Neural cell (in vitro differentiated cells): ENCODE measurements around the gene FITM2. TPM values are rescaled to one million over a fixed set of nuclear protein-coding genes. Genes with fewer than 3 reads are reported as not detected.

Experiments
- H2AFZ ChIP-seq: fragments of 200-600, 300-800 bp; sonication (generic), shearing (Covaris generic); 2 replicates; pipeline ENCODE4 v1.6.0; 2014; ENCODE audit warnings: low read depth, mild to moderate bottlenecking, antibody characterized with exemption, low read length, moderate library complexity
- H3F3A ChIP-seq: fragments of 200-600 bp; shearing (Covaris generic); 2 replicates; pipeline ENCODE4 v1.6.1; 2016; ENCODE audit warnings: mild to moderate bottlenecking, moderate library complexity, mixed read lengths, antibody characterized with exemption, low read length; ENCODE audit not compliant: insufficient read depth, poor library complexity, severe bottlenecking
- H3K27ac ChIP-seq: fragments of 200-600, 300-800 bp; sonication (generic), shearing (Covaris generic); 2 replicates; pipeline ENCODE4 v1.5.1; 2014; ENCODE audit warnings: mild to moderate bottlenecking, low read length, moderate library complexity
- H3K27me3 ChIP-seq: fragments of 300-800, 200-600 bp; sonication (generic), shearing (Covaris generic); 2 replicates; pipeline ENCODE4 v1.6.0; 2014; ENCODE audit warnings: mild to moderate bottlenecking, low read depth, low read length, moderate library complexity; ENCODE audit not compliant: insufficient read depth
- H3K36me3 ChIP-seq: fragments of 300-800, 200-600 bp; sonication (generic), shearing (Covaris generic); 2 replicates; pipeline ENCODE4 v1.5.1; 2014; ENCODE audit warnings: mild to moderate bottlenecking, antibody characterized with exemption, low read length, moderate library complexity; ENCODE audit not compliant: insufficient read depth
- H3K4me2 ChIP-seq: fragments of 300-800, 200-600 bp; sonication (generic), shearing (Covaris generic); 2 replicates; pipeline ENCODE4 v1.6.0; 2014; ENCODE audit warnings: mild to moderate bottlenecking, low read length
- H3K4me3 ChIP-seq: fragments of 300-800, 200-600 bp; sonication (generic), shearing (Covaris generic); 2 replicates; pipeline ENCODE4 v1.5.1; 2014; ENCODE audit warnings: mild to moderate bottlenecking, low read length, moderate library complexity
- H3K79me2 ChIP-seq: fragments of 200-600 bp; shearing (Covaris generic); replicated peaks from 2 replicates; pipeline ENCODE4 v1.6.0; 2014; ENCODE audit warnings: mild to moderate bottlenecking, low read length, moderate library complexity; ENCODE audit not compliant: insufficient read depth
- H3K9ac ChIP-seq: fragments of 300-800, 200-600 bp; sonication (generic), shearing (Covaris generic); 2 replicates; pipeline ENCODE4 v1.6.1; 2016; ENCODE audit warnings: mild to moderate bottlenecking, low read length, mixed read lengths
- H3K9me2 ChIP-seq: fragments of 200-600 bp; shearing (Covaris generic); 2 replicates; pipeline ENCODE4 v1.6.1; 2016; ENCODE audit warnings: mild to moderate bottlenecking, low read length, mixed read lengths; ENCODE audit not compliant: insufficient read depth
- H3K9me3 ChIP-seq: fragments of 200-600, 300-800 bp; sonication (generic), shearing (Covaris generic); 2 replicates; pipeline ENCODE4 v1.6.1; 2016; ENCODE audit warnings: mild to moderate bottlenecking, mixed run types, low read length, moderate library complexity, mixed read lengths
- H4K20me1 ChIP-seq: fragments of 200-600 bp; shearing (Covaris generic); 2 replicates; pipeline ENCODE4 v1.6.1; 2016; ENCODE audit warnings: mild to moderate bottlenecking, mixed run types; ENCODE audit not compliant: insufficient read depth
- EP300 ChIP-seq: fragments of 450-650 bp; conservative IDR thresholded peaks from 2 replicates; pipeline ENCODE4 v1.6.1; 2014; ENCODE audit warnings: antibody characterized with exemption, mild to moderate bottlenecking, moderate library complexity; ENCODE audit not compliant: poor library complexity, severe bottlenecking
- EZH2 ChIP-seq: fragments of 200-600, 300-800 bp; shearing (Covaris generic), sonication (generic); IDR thresholded peaks from 2 replicates; pipeline ENCODE4 v1.6.1; 2014; ENCODE audit warnings: antibody characterized with exemption, low read length, borderline replicate concordance, mild to moderate bottlenecking; ENCODE audit not compliant: insufficient read depth, poor library complexity, severe bottlenecking
- MXI1 ChIP-seq: fragments of 450-650 bp; conservative IDR thresholded peaks from 2 replicates; pipeline ENCODE4 v1.6.1; 2014; ENCODE audit warnings: antibody characterized with exemption, mild to moderate bottlenecking; ENCODE audit not compliant: poor library complexity, severe bottlenecking
- POLR2AphosphoS5 ChIP-seq: IDR thresholded peaks from 2 replicates; pipeline ENCODE4 v1.6.1; 2012
- RAD21 ChIP-seq: fragments of 450-650 bp; conservative IDR thresholded peaks from 2 replicates; pipeline ENCODE4 v1.6.1; 2014; ENCODE audit warnings: antibody characterized with exemption, mild to moderate bottlenecking, moderate library complexity
- SMC3 ChIP-seq: fragments of 450-650 bp; conservative IDR thresholded peaks from 2 replicates; pipeline ENCODE4 v1.6.1; 2014; ENCODE audit warnings: antibody characterized with exemption, mild to moderate bottlenecking, moderate library complexity; ENCODE audit not compliant: poor library complexity
- TAF1 ChIP-seq: IDR thresholded peaks from 2 replicates; pipeline ENCODE4 v1.6.1; 2012; ENCODE audit warnings: low read depth
- polyA plus RNA-seq: library from polyadenylated mRNA; depleted of rRNA; stranded (reverse); fragments of >200 nt; gene quantifications from 2 replicates; pipeline ENCODE4 v1.2.3, GENCODE V29; 2014
- TF ChIP-seq, protein P1 (sequence below): fragments of 450-650 bp; IDR thresholded peaks from 2 replicates; pipeline ENCODE4 v1.5.1; 2014; ENCODE audit warnings: antibody characterized with exemption, mild to moderate bottlenecking, moderate library complexity; ENCODE audit not compliant: poor library complexity, severe bottlenecking
- TF ChIP-seq, protein P2 (sequence below): IDR thresholded peaks from 2 replicates; pipeline ENCODE4 v1.6.1; 2012; ENCODE audit warnings: borderline replicate concordance

FITM2 gene
- polyA plus RNA-seq, 1 donor from 2014 or later: 5.5 TPM

DNA sequence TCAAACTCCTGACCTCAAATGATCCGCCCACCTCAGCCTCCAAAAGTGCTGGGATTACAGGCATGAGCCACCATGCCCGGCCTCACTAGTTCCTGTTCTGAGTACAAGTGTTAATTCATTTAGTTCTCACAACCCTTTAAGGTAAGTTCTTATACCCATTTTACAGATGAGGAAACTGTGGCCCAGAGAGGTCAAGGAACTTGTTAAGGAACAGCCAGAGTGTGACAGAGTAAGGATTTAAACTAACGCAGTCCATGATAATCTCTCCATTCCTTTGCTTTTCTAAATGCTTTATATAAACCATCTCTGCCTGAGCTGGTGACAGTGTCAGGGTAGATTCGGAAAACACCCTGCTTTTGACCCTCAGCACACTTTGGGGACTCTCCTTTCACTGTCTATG lies 13.3 kb downstream of the FITM2 start:
- TF ChIP-seq SMC3 (no peak), RAD21 (no peak), EP300 (no peak), POLR2AphosphoS5 (no peak), MXI1 (no peak), TAF1 (no peak), EZH2 (no peak)
- TF ChIP-seq, protein P1, sequence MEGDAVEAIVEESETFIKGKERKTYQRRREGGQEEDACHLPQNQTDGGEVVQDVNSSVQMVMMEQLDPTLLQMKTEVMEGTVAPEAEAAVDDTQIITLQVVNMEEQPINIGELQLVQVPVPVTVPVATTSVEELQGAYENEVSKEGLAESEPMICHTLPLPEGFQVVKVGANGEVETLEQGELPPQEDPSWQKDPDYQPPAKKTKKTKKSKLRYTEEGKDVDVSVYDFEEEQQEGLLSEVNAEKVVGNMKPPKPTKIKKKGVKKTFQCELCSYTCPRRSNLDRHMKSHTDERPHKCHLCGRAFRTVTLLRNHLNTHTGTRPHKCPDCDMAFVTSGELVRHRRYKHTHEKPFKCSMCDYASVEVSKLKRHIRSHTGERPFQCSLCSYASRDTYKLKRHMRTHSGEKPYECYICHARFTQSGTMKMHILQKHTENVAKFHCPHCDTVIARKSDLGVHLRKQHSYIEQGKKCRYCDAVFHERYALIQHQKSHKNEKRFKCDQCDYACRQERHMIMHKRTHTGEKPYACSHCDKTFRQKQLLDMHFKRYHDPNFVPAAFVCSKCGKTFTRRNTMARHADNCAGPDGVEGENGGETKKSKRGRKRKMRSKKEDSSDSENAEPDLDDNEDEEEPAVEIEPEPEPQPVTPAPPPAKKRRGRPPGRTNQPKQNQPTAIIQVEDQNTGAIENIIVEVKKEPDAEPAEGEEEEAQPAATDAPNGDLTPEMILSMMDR: no peak
- TF ChIP-seq, protein P2, sequence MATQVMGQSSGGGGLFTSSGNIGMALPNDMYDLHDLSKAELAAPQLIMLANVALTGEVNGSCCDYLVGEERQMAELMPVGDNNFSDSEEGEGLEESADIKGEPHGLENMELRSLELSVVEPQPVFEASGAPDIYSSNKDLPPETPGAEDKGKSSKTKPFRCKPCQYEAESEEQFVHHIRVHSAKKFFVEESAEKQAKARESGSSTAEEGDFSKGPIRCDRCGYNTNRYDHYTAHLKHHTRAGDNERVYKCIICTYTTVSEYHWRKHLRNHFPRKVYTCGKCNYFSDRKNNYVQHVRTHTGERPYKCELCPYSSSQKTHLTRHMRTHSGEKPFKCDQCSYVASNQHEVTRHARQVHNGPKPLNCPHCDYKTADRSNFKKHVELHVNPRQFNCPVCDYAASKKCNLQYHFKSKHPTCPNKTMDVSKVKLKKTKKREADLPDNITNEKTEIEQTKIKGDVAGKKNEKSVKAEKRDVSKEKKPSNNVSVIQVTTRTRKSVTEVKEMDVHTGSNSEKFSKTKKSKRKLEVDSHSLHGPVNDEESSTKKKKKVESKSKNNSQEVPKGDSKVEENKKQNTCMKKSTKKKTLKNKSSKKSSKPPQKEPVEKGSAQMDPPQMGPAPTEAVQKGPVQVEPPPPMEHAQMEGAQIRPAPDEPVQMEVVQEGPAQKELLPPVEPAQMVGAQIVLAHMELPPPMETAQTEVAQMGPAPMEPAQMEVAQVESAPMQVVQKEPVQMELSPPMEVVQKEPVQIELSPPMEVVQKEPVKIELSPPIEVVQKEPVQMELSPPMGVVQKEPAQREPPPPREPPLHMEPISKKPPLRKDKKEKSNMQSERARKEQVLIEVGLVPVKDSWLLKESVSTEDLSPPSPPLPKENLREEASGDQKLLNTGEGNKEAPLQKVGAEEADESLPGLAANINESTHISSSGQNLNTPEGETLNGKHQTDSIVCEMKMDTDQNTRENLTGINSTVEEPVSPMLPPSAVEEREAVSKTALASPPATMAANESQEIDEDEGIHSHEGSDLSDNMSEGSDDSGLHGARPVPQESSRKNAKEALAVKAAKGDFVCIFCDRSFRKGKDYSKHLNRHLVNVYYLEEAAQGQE: no peak

DNA sequence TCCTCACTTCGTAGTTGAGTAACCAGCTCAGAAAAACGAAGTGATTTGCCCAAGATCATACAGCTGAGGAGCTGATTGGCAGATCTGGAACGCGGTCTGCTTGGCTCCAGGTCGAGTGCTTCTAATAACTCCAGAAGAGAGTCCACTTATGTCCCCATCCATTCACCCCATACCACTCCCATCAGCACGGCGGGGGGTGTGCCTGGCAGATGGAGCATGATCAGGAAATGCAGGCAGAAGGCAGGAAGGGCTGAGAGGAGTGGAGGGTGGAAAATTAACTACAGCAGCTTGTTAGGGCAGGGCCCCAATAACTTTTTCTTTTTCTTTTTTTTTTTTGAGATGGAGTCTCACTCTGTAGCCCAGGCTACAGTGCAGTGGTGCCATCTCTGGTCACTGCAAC lies 15.0 kb downstream of the FITM2 start:
- Histone ChIP-seq H3K4me3 (no peak overlapping the region), H3K27me3 (no peaks in the 10 kb centered on the region), H3K9me2 (no peaks in the 10 kb centered on the region), H3K79me2 (no peaks in the 10 kb centered on the region), H3K4me2 (no peak overlapping the region), H4K20me1 (no peaks in the 10 kb centered on the region), H3K36me3 (no peaks in the 10 kb centered on the region), H3K9ac (no peak overlapping the region), H3K9me3 (no peaks in the 10 kb centered on the region), H3F3A (no peaks in the 10 kb centered on the region), H2AFZ (no peak overlapping the region), H3K27ac (no peak overlapping the region)
- no peak for TF ChIP-seq SMC3
- TF ChIP-seq MXI1: no peak
- TF ChIP-seq EP300: no peak
- TF ChIP-seq RAD21: no peak
- no peak for TF ChIP-seq POLR2AphosphoS5
- no peak for TF ChIP-seq TAF1
- TF ChIP-seq EZH2: no peak
- TF ChIP-seq, protein P2: no peak
- TF ChIP-seq, protein P1: no peak

More for the DNA sequence above, 13.3 kb downstream of the FITM2 start:
- Histone ChIP-seq H3K79me2 (no peaks in the 10 kb centered on the region), H3K4me2 (no peak overlapping the region), H3K27ac (no peak overlapping the region), H3F3A (no peaks in the 10 kb centered on the region), H3K27me3 (no peaks in the 10 kb centered on the region), H3K9ac (no peak overlapping the region), H4K20me1 (no peaks in the 10 kb centered on the region), H2AFZ (no peak overlapping the region), H3K9me3 (no peaks in the 10 kb centered on the region), H3K4me3 (no peak overlapping the region), H3K36me3 (no peaks in the 10 kb centered on the region), H3K9me2 (no peaks in the 10 kb centered on the region)
